ENCODE measurements around the gene PARVG.

PARVG gene

DNA sequence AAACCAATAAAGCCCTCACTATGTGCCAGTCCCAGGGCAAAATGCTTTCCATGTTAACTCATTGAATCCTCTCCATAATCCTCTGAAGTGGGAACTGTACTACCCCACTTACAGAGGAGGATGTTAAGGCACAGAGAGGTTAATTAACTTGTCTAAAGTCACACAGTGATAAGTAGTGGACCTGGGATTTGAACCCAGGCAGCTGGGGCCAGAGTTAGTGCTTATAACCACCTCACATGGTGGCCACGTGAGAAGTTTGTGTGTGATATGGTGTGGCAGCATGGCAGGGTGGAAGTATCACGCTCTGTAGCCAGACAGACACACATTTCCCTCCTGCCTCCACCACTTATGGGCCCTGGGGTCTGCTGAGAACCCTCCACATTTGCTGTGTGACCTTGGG, 16.5 kb downstream of the PARVG start:
- no peak for DNase-seq

DNA sequence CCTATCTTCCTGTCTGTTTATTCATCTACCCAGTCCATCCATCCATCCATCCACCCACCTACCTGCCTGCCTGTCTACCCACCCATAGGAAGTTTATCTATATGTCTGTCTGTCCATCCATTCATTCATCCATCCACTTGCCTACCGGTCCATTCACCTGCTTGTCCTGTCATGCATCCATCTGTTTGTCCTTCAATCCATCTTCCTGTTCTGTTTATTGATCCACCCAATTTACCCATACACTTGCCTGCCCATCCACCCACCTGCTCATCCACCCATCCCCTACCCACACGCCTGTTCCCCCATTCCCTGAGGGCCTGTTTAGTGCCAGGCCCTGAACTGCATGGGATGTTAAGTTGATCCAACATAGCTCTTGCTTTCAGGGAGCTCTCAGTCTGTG, 18.4 kb downstream of the PARVG start:
- DNase-seq: no peak

DNA sequence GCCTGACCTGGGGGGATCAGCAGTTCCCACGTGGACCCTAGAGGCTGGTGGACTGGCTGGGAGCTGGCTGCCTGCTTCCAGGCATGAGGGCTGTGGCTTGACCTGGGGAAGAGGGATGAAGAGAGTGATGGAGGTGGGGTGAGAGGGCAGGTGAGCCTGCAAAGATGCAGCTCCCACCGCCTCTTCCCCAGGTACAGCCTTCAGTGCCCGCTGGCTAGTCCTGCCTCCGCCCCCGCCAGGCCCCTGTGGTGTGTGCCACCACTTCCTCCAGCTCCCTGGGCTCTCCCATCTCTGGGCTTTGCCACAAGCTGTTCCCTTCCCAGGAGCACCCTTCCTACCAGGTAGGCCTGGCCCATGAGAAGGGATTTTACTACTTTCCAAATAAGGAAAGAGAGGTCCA, 19.1 kb downstream of the PARVG start:
- DNase-seq: no peak

GRCh38 chr22:44200451-44200850, 19.7 kb downstream of the PARVG start:
- DNase-seq: no peak

GRCh38 chr22:44200855-44201550, 20.3 kb downstream of the PARVG start:
- no peak for DNase-seq

GRCh38 chr22:44201665-44202064, 20.9 kb downstream of the PARVG start:
- DNase-seq: no peak

- DNase-seq: no peak
Measured at GRCh38 chr22:44202261-44202789, 21.6 kb downstream of the PARVG start.

DNA sequence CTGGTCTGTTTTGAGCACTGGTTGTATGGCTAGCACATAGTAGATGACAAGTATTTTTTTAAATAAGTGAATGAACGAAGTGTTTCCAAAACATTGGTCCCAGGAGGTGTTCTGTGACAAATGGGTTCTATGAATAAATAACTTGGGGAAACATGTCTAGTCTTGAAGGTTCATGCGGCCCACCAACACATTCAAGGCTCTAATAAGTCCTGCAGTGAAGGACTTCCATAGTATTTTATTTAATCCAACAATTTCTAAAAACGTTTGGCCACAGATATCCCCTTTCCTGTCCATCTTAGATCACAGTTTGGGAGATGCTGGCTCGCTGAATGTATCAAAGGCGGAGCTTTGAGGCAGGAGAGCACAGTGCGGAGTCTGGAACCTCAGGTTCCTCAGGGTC, 22.5 kb downstream of the PARVG start:
- DNase-seq: no peak

- DNase-seq: no peak
Measured at GRCh38 chr22:44204739-44205515, 24.2 kb downstream of the PARVG start.

- DNase-seq: no peak
Measured at GRCh38 chr22:44205516-44206329, 25.0 kb downstream of the PARVG start.

DNA sequence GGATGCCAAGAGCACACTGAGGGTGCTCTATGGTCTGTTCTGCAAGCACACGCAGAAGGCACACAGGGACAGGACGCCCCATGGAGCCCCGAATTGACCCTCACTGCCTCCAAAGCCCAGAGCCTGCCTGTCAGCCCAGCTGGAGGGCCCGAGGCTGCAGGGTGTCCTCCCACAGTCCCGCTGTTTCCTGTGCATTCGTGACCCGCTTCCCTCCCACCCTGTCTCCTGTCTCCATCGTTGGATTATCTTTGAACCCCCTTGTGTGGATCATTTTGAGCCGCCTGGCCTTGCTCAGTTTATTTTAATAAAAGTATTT, 25.6 kb downstream of the PARVG start:
- no peak for DNase-seq

DNA sequence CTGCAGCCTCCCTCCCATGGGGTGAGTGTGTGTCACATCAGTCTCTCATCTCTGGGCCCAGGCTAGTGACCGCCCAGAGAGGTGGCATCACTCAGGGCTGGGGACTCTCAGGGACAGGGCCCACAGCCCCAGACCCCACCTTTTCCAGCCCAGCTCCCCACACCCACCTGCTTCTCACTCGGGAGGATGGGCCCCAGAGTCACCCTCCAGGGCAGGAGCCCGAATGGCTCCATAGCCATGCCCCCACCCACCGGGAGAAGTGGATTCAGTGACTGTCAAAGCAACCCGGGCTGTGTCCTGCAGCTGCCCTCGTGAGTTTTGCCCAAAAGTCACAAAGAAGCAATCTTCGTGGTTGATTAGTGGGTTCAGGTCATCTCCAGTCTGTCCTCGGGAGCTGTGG, 26.0 kb downstream of the PARVG start:
- DNase-seq: no peak

GRCh38 chr22:44207173-44207980, 26.7 kb downstream of the PARVG start:
- DNase-seq: no peak

DNA sequence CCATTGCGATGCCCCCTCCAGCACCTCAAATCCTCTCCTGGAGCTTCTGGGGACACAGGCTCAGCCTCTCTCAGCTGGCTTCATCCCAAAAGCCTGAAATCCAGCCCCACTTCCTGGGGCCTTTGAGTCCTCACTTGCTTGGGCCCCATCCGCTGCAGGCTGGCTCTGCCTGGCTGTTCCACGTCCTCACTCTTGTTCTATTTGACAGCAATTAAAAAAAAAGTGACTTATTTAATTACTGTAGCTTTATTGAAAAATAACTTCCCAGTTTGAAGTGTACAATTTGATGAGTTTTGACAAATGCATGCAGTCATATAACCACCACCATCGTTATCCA, 27.2 kb downstream of the PARVG start:
- DNase-seq: no peak

DNA sequence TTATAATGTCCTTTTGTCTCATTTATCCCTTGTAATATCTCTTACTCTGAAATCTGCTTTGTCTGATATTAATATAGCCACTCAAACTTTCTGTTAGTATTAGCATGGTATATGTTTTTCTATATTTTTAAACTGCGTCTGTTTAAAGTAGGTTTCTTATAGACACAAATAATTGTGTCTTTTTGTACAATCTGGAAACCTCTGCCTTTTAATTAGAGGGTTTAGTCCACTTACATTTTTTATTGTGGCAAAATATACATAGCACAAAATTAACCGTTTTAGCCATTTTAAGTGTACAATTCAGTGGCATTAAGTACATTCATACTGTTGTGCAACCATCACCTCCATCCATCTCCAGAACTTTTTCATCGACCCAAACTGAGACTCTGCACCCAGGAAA, 28.6 kb downstream of the PARVG start:
- DNase-seq: no peak

GRCh38 chr22:44210722-44211121, 30.0 kb downstream of the PARVG start:
- DNase-seq: no peak

DNA sequence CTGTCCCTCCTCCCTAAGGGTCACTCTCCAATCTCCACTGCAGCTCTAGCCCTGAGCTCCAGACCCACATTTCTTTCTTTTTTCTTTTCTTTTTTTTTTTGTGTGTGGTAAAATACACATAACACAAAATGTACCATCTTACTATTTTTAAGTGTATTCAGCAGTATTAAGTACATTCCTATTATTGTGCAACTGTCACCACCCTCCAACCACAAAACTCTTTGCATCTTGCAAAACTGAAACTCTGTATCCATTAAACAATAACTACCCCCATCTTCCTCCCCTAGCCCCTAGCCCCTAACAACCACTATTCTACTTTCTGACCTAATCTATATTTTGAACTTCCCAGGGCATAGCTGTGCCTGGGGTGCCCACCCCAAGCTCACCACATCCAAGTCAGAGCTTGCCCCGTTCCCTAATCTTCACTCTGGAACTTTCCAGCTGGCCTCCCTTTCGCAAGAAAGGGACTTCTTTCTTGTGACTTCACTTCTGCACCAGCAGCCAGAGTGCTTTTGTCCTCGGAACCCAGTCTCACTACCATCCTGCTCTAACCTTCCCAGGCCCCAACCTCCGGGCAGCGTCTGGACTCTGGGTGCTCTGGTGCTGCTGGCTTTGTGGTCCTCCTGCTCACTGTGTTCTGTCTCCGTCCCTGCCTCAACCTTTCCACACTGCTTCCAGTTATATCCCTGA, 30.7 kb downstream of the PARVG start:
- DNase-seq: no peak

- no peak for DNase-seq
Measured at GRCh38 chr22:44211946-44212930, 31.5 kb downstream of the PARVG start.

GRCh38 chr22:44212936-44213335, 32.2 kb downstream of the PARVG start:
- DNase-seq: no peak

GRCh38 chr22:44213489-44214043, 32.8 kb downstream of the PARVG start:
- no peak for DNase-seq

DNA sequence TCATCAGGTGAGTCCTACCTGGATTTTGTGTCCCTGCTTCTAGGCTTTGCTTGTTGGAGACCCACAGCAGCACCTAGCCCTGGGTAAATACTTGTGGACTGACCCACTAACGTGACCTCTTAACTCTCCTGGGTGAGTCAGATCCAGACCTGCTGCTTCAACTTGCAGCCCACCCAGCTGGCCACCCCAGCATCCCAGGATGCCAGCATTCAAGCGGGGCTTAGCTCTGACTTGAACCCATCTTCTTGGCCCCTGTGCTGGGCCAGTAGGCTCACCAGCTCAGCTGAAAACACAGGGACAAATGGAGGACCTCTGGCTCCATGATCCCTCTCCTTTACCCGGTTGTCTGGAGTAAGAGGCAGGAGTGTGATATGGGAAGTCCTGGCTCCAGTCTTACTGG, 33.5 kb downstream of the PARVG start:
- DNase-seq: no peak
